Esophagus squamous epithelium (tissue), 5 donors: ENCODE results near the gene NCKAP5. TPM values are rescaled to one million over a fixed set of nuclear protein-coding genes. Genes with fewer than 3 reads are reported as not detected.

Experiments used
- DNase-seq: peaks from one replicate; lab custom pipeline; 2025; lab: John Stamatoyannopoulos, UW
- H3K27ac ChIP-seq, 4 donors: fragments of 200-600 bp; sonication (generic); one replicate each; pipeline ENCODE4 v1.5.1; 2016 to 2019; ENCODE audit warnings: mild to moderate bottlenecking in 1 of 4
- H3K27me3 ChIP-seq, 4 donors: fragments of 200-600 bp; sonication (generic); 1 replicate in 3 of 4; 2 replicates in 1 of 4; pipeline versions ENCODE4 v1.5.1 to v1.6.0; 2017 to 2021; ENCODE audit warnings: antibody characterized with exemption in 1 of 4
- H3K36me3 ChIP-seq, 3 donors: fragments of 200-600 bp; sonication (generic); one replicate each; pipeline ENCODE4 v1.5.1; 2016 to 2019
- H3K4me1 ChIP-seq, 3 donors: fragments of 200-600 bp; sonication (generic); one replicate each; pipeline ENCODE4 v1.5.1; 2017 to 2019
- H3K4me3 ChIP-seq, 4 donors: fragments of 200-600 bp; sonication (generic); 1 replicate in 3 of 4; 2 replicates in 1 of 4; pipeline ENCODE4 v1.5.1; 2016 to 2019; ENCODE audit warnings: mild to moderate bottlenecking in 2 of 4, moderate library complexity in 1 of 4
- H3K9me3 ChIP-seq, 3 donors: fragments of 200-600 bp; sonication (generic); one replicate each; pipeline ENCODE4 v1.5.1; 2016 to 2019
- CTCF ChIP-seq, 6 experiments: fragments of 450-650 bp in 4 of 6; fragments of 200-600 bp in 2 of 6; sonication (generic) in 2 of 6; IDR thresholded peaks; one replicate each; pipeline ENCODE4 v1.5.1; 2016 to 2019; ENCODE audit warnings: antibody characterized with exemption in 6 of 6, mild to moderate bottlenecking in 4 of 6, moderate library complexity in 4 of 6
- POLR2A ChIP-seq, 4 donors: fragments of 450-650 bp; IDR thresholded peaks; one replicate each; pipeline ENCODE4 v1.6.1; 2017; ENCODE audit warnings: antibody characterized with exemption in 4 of 4, mild to moderate bottlenecking in 4 of 4, moderate library complexity in 3 of 4
- WGBS, 2 donors: methylation state at CpG; one replicate each; pipeline ENCODE4 v1.1.5; 2018; 5-methylcytosine and 5-hydroxymethylcytosine counted together
- intact Hi-C: fragments of 100-400 bp; cut with DNase I; formaldehyde crosslinking; loops from one replicate; pipeline ENCODE4 v1.15.0; 2022
- total RNA-seq, 4 donors: library from RNA; depleted of rRNA; stranded (reverse); fragments of >200 nt; gene quantifications; one replicate each; pipeline ENCODE4 v1.1.0, GENCODE V29; 2016
- donor health status: DM: yes; HTN: yes; CAD: no.

Gene NCKAP5
- total RNA-seq, 4 donors from 2014 or later: 4.5 to 6.9 (median 5.3) TPM

DNA sequence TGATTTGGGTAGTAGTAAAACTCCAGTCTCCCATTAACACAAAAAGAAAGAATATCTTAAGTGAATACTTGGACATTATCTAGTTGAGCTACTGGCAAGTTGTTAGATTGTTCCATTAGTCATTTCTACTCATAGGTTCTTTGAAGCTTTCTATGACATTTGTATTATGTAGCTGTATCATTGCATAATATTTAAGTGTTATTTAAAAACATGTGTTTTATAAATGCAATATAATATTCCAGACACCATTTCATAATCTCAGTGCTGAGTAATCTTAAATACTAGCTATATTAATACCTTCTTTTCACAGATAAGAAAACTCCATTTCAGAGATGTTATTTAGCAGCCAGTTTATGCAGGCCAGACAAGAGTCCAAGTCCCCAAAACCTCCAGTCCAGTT, 271.9 kb downstream of the NCKAP5 start:
- intact Hi-C loops: no loop called here
- H3K27me3 ChIP-seq: no peaks in the 10 kb centered on the region
- H3K27ac ChIP-seq: no peak overlapping the region
- no peaks in the 10 kb centered on the region for H3K9me3 ChIP-seq
- no peak for TF ChIP-seq POLR2A (IDR thresholded peaks at IDR 0.05)
- TF ChIP-seq CTCF (IDR thresholded peaks at IDR 0.05): no peak
- no peak for DNase-seq
- H3K36me3 ChIP-seq: no peaks in the 10 kb centered on the region
- H3K4me3 ChIP-seq: no peak overlapping the region
- no peaks in the 10 kb centered on the region for H3K4me1 ChIP-seq

GRCh38 chr2:133293544-133294353, 274.5 kb downstream of the NCKAP5 start:
- Histone ChIP-seq H3K9me3 (no peaks in the 10 kb centered on the region), H3K4me1 (no peaks in the 10 kb centered on the region), H3K36me3 (no peaks in the 10 kb centered on the region), H3K27ac (no peak overlapping the region), H3K27me3 (no peaks in the 10 kb centered on the region), H3K4me3 (no peak overlapping the region)
- 77 to 78% methylated on average over 7 of the region's 7 CpGs for WGBS, 2 donors
- intact Hi-C loops: no loop called here
- TF ChIP-seq POLR2A (IDR thresholded peaks at IDR 0.05): no peak
- TF ChIP-seq CTCF (IDR thresholded peaks at IDR 0.05): no peak
- no peak for DNase-seq

DNA sequence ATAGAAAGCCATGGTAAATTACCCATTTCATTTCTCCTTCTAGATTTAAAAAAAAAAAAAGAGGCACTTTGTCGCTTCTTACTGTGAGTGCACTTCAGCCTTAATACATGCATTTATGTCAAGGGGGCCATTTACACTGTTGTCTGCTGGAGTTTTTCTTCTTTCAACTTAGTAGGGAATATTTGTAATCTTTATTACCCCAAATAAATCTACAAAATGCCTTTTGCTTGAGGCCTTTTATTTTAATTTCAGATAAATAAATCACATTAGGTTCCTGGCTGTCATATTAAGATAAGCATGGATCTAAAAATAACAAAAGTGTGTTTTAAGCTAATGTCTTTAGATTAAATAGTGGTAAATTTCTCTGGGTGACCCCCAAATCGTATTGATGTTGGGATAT, 276.0 kb downstream of the NCKAP5 start:
- intact Hi-C loops: no loop called here
- 74 to 78% methylated on average over 2 of the region's 2 CpGs for WGBS, 2 donors

DNA sequence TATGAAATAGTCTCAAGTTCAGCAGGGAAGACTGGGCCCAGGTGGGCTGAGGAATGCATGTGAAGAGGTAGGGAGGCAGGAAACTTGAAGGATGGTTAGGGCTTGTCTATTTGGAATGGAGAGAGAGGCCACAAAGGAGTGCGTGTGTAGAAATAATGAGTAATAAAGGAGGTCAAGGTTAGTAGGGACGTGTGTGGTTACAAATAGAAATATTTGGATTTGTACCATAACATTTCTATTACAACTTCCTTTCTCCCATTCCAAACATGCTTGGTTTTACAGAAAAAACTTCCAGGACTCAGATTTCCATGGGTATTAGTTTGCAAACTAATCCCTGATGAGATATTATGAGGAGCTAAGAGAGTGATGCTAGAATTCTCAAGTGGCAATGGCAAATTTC, 280.6 kb downstream of the NCKAP5 start:
- no peaks in the 10 kb centered on the region for H3K9me3 ChIP-seq
- TF ChIP-seq POLR2A (IDR thresholded peaks at IDR 0.05): no peak
- no peak for TF ChIP-seq CTCF (IDR thresholded peaks at IDR 0.05)
- no peak overlapping the region for H3K27ac ChIP-seq
- no peaks in the 10 kb centered on the region for H3K36me3 ChIP-seq
- 56 to 62% methylated on average over 2 of the region's 2 CpGs for WGBS, 2 donors
- H3K4me3 ChIP-seq: no peak overlapping the region
- no peaks in the 10 kb centered on the region for H3K27me3 ChIP-seq
- DNase-seq: no peak
- intact Hi-C loops: no loop called here
- no peaks in the 10 kb centered on the region for H3K4me1 ChIP-seq

More for the DNA sequence above, 276.0 kb downstream of the NCKAP5 start:
- no peak for DNase-seq
- no peaks in the 10 kb centered on the region for H3K9me3 ChIP-seq
- no peaks in the 10 kb centered on the region for H3K36me3 ChIP-seq
- H3K27me3 ChIP-seq: no peaks in the 10 kb centered on the region
- no peak for TF ChIP-seq CTCF (IDR thresholded peaks at IDR 0.05)
- no peak for TF ChIP-seq POLR2A (IDR thresholded peaks at IDR 0.05)
- H3K4me1 ChIP-seq: no peaks in the 10 kb centered on the region
- no peak overlapping the region for H3K27ac ChIP-seq
- H3K4me3 ChIP-seq: no peak overlapping the region

DNA sequence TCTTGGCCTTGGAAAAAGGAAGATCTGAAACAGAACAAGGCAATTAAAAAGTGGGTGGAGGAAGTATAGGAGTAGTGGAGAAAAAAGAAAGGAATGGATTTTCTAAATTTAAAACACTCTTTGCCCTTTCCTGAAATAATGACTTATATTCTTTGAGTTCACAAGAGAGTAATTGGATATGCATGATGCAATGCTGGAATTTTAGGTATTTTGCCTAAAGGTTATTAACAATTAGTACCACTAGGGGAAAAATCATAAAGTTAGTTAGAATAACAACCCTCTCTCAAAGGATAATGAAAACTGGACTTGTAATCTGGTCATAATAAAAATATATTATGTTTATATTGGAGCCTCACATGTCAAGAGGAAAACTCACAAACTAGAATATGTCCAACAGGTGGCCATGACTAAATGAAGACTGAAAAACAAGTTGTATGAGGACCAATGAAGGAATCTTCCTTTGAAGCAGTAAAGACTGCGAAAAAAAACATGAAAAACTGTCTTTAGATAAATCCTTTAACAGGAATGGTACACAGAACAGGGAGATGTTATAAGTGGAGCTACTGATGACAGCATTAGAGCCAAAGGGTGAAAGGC, 281.8 kb downstream of the NCKAP5 start:
- intact Hi-C loops: no loop called here
- H3K27me3 ChIP-seq: no peaks in the 10 kb centered on the region
- no peaks in the 10 kb centered on the region for H3K4me1 ChIP-seq
- H3K9me3 ChIP-seq: no peaks in the 10 kb centered on the region
- H3K27ac ChIP-seq: no peak overlapping the region
- no peak overlapping the region for H3K4me3 ChIP-seq
- TF ChIP-seq POLR2A (IDR thresholded peaks at IDR 0.05): no peak
- TF ChIP-seq CTCF (IDR thresholded peaks at IDR 0.05): no peak
- H3K36me3 ChIP-seq: no peaks in the 10 kb centered on the region
- 85 to 89% methylated on average over 1 of the region's 1 CpG for WGBS, 2 donors
- DNase-seq: no peak
